Right lobe of liver (tissue), 6 donors: Measurements from ENCODE around the gene AMBRA1. TPM values are rescaled to one million over a fixed set of nuclear protein-coding genes. Genes with fewer than 3 reads are reported as not detected.

Source experiments
- ATAC-seq, 4 donors: fragments of 200-7000 bp; cut with Tn5 transposase; one replicate each; pipeline ENCODE4 v1.9.1; 2020; ENCODE audit warnings: mild to moderate bottlenecking in 4 of 4, moderate library complexity in 4 of 4
- DNase-seq, 3 donors: peaks; one replicate each; pipeline ENCODE4 v3.0.0-alpha.2; 2020
- H3K27ac ChIP-seq, 3 donors: fragments of 200-600 bp; one replicate each; pipeline ENCODE4 v1.8.0; 2022
- H3K27me3 ChIP-seq, 2 donors: fragments of 200-600 bp; one replicate each; pipeline ENCODE4 v1.8.0; 2022
- H3K36me3 ChIP-seq, 4 donors: fragments of 200-600 bp; sonication (generic) in 1 of 4; one replicate each; pipeline versions ENCODE4 v1.5.1 to v1.8.0; 2017 to 2022; ENCODE audit warnings: control low read depth in 1 of 4
- H3K4me1 ChIP-seq, 4 donors: fragments of 200-600 bp; sonication (generic) in 1 of 4; one replicate each; pipeline versions ENCODE4 v1.5.1 to v1.8.0; 2017 to 2022; ENCODE audit warnings: control low read depth in 1 of 4
- H3K4me3 ChIP-seq, 3 donors: fragments of 200-600 bp; one replicate each; pipeline ENCODE4 v1.8.0; 2022
- H3K9me3 ChIP-seq, 4 donors: fragments of 200-600 bp; sonication (generic) in 1 of 4; one replicate each; pipeline versions ENCODE4 v1.5.1 to v1.8.0; 2017 to 2022; ENCODE audit warnings: control low read depth in 1 of 4
- POLR2A ChIP-seq: fragments of 450-650 bp; IDR thresholded peaks from one replicate; pipeline ENCODE4 v1.6.1; 2017; ENCODE audit warnings: antibody characterized with exemption, mild to moderate bottlenecking
- WGBS: methylation state at CpG from one replicate; pipeline ENCODE4 v1.1.6; 2018; ENCODE audit warnings: low coverage, low lambda C conversion rate; ENCODE audit not compliant: insufficient coverage; ENCODE audit errors: missing lambda C conversion rate; 5-methylcytosine and 5-hydroxymethylcytosine counted together
- intact Hi-C, 2 donors: fragments of 100-400 bp; cut with DNase I; formaldehyde crosslinking; loops; one replicate each; pipeline versions ENCODE4 v1.11.2 to v1.14.1; 2022
- total RNA-seq, 6 experiments: library from RNA; depleted of rRNA in 2 of 6; stranded (reverse); fragments of >200 nt in 2 of 6; fragmentation: NEBNext Ultra II Directional in 3 of 6; extraction: Animal tissue kit (Norgen Biotek cat#: 25700) in 3 of 6; gene quantifications; one replicate each; pipeline versions ENCODE4 v1.1.0 to v1.2.4, GENCODE V29; 2016 to 2023
- TF ChIP-seq, protein P1 (sequence below), 4 donors: fragments of 200-600 bp in 3 of 4; fragments of 450-650 bp in 1 of 4; IDR thresholded peaks; one replicate each; pipeline versions ENCODE4 v1.5.1 to v1.8.0; 2016 to 2022; ENCODE audit warnings: antibody characterized with exemption in 4 of 4, mild to moderate bottlenecking in 2 of 4
- donor health status: DM: no; HTN: yes; CAD: no.
- donor health status: DM: no; HTN: no; CAD: no.
- donor health status: DM: no; HTN: no; CAD: no.
- donor health status: DM: no; HTN: yes; CAD: no.
- donor health status: DM: no; HTN: yes; CAD: no.

Gene AMBRA1
- total RNA-seq, 6 experiments from 2014 or later, result 11.0 to 15.7 (median 13.6) TPM

DNA sequence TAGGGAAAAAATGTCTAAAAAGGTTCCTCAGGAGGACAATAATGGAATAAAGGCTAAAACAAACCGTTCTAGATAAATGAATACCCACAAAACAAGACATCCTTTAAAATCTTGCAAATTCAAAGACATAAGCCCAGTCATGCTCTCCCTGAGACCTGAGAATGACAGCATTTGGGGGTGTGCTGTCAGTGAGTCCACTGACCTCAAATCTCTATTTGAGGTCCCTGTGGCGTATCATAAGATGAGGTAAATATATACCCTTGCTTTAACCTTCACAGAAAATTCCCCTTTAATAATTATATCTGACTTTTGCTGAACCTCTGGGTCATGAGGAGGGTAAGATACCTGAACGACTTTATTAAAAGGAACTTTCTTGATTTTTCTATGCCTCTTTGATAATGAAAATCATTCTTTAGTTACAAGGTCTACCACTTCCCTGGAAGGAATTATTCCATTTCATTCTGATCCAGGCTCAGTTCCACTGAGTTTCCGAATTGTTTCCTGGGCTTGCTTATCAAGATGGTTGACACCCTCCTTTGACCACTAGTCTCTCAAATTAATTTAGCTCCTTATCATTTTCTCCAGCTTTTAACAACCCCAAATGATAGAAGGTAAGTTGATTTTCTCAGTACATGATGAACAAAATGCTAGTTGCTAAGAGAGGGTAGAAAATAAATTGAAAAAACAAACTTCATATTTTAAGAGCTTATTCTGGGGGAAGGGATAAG, 148.5 kb downstream of the AMBRA1 start:
- Histone ChIP-seq H3K9me3 (no peaks in the 10 kb centered on the region), H3K27ac (no peak overlapping the region), H3K4me3 (no peak overlapping the region), H3K4me1 (no peaks in the 10 kb centered on the region), H3K36me3 (peaks cover 0 to 9% (median 0%) of the 10 kb centered on the region in 4 donors), H3K27me3 (no peaks in the 10 kb centered on the region)
- intact Hi-C loops, result no loop called here
- DNase-seq (no peak), ATAC-seq (no peak)
- 85% methylated on average over 4 of the region's 4 CpGs for WGBS
- no peak for TF ChIP-seq POLR2A
- TF ChIP-seq, protein P1, sequence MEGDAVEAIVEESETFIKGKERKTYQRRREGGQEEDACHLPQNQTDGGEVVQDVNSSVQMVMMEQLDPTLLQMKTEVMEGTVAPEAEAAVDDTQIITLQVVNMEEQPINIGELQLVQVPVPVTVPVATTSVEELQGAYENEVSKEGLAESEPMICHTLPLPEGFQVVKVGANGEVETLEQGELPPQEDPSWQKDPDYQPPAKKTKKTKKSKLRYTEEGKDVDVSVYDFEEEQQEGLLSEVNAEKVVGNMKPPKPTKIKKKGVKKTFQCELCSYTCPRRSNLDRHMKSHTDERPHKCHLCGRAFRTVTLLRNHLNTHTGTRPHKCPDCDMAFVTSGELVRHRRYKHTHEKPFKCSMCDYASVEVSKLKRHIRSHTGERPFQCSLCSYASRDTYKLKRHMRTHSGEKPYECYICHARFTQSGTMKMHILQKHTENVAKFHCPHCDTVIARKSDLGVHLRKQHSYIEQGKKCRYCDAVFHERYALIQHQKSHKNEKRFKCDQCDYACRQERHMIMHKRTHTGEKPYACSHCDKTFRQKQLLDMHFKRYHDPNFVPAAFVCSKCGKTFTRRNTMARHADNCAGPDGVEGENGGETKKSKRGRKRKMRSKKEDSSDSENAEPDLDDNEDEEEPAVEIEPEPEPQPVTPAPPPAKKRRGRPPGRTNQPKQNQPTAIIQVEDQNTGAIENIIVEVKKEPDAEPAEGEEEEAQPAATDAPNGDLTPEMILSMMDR (IDR thresholded peaks at IDR 0.05), result no peak

DNA sequence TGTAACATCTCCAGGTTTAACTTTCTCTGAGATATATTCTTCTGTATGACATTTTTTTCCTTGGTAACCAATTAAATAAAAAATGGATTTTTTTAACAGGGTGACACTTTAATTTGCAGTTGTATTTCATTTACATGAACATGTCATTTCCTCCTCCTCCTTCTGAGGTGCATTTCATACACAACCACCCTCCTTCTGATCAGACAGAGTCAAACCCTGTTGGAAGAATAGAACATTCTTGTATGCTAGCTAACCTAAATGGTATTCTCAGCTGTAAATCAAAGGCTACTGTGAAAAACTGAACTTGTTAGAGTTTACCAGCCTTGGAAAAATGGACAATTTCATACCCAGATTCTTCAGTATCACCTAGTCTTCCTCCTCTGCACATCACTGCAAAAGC, 149.5 kb downstream of the AMBRA1 start:
- intact Hi-C loops, result no loop called here
- H3K4me3 ChIP-seq, result no peak overlapping the region
- H3K9me3 ChIP-seq, result no peaks in the 10 kb centered on the region
- TF ChIP-seq, protein P1 (IDR thresholded peaks at IDR 0.05), result no peak
- no peak for TF ChIP-seq POLR2A
- ATAC-seq (no peak), DNase-seq (no peak)
- H3K27ac ChIP-seq, result no peak overlapping the region
- peaks cover 0 to 9% (median 0%) of the 10 kb centered on the region in 4 donors for H3K36me3 ChIP-seq
- H3K27me3 ChIP-seq, result no peaks in the 10 kb centered on the region
- H3K4me1 ChIP-seq, result no peaks in the 10 kb centered on the region

DNA sequence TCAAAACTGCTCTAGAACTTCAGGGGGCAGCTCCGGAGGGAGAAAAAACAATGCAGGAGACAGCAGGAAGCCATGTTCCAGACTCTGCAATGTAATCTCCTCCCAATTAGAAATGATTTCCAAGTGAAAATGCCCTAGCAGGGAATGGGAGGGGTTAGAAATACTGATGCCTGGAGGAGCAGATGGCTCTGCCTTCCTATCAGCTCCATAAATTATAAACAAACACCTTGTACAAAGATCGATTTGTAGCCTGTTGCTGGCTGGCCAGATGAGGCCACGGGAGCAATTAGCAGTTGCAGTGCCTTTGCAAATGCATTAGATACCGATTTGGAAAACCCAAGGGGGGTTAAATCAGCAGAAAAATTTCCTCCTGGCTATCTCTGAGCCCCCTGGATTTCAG, 155.6 kb downstream of the AMBRA1 start:
- Histone ChIP-seq H3K4me3 (no peak overlapping the region), H3K9me3 (no peaks in the 10 kb centered on the region), H3K27me3 (no peaks in the 10 kb centered on the region), H3K36me3 (peaks cover 0 to 18% (median 6%) of the 10 kb centered on the region in 4 donors), H3K4me1 (no peaks in the 10 kb centered on the region), H3K27ac (no peak overlapping the region)
- ATAC-seq (no peak), DNase-seq (no peak)
- intact Hi-C loops, result no loop called here
- WGBS, result 59% methylated on average over 3 of the region's 4 CpGs
- TF ChIP-seq, protein P1 (IDR thresholded peaks at IDR 0.05), result no peak
- no peak for TF ChIP-seq POLR2A

DNA sequence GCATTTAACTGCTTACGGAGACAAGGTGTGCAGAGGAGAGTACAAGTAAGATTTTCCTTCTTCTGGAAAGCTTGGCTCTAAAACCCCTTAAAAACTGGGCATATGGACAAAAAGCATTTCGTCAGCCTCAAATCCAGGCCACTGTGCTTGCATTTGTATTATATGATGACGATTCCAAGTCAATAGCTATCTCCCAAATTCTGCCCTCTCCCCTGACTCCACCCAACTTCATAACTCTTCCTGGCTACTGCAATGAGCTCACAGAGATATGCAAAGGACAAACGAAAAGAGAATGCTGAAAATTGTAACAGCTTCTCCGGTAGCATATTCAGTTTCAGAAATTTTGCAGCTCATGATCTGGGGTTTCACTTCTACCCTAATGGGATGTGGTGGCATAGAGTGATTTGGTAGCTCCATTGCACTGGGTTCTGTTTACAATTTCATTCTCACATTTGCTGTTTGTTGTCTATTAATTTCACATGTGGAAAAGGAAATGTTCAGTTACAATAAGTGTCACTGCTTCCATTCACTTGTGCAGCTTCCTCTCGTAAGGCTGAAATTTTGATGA, 156.6 kb downstream of the AMBRA1 start:
- intact Hi-C loops, result no loop called here
- Histone ChIP-seq H3K4me1 (no peaks in the 10 kb centered on the region), H3K27ac (no peak overlapping the region), H3K9me3 (no peaks in the 10 kb centered on the region), H3K36me3 (peaks cover 0 to 19% (median 9%) of the 10 kb centered on the region in 4 donors), H3K27me3 (no peaks in the 10 kb centered on the region), H3K4me3 (no peak overlapping the region)
- ATAC-seq (no peak), DNase-seq (no peak)
- 79% methylated on average over 6 of the region's 6 CpGs for WGBS
- TF ChIP-seq POLR2A, result no peak

DNA sequence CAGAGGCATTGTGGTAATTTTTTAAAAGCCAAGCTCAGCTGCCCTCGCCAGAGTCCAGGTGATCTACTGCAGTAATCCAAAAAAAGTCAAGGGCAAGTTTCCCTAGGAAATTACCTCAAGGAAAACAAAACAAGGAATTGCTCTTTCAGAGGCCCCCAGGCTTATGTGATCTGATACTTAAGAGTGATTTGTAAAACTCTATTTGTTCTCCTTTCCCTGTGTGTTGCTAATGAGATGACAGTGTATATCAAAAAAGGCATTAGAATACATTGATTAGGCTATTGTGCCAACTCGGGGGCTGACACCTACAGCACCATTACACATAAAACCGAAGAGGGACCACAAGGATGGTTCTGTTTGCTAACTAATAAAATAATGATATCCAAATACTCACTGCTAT, 157.7 kb downstream of the AMBRA1 start:
- Histone ChIP-seq H3K9me3 (no peaks in the 10 kb centered on the region), H3K27ac (no peak overlapping the region), H3K27me3 (no peaks in the 10 kb centered on the region), H3K4me1 (no peaks in the 10 kb centered on the region), H3K36me3 (peaks cover 0 to 25% (median 11%) of the 10 kb centered on the region in 4 donors), H3K4me3 (no peak overlapping the region)
- DNase-seq, result no peak
- no peak for ATAC-seq
- intact Hi-C loops, result no loop called here
- no peak for TF ChIP-seq POLR2A
- TF ChIP-seq, protein P1 (IDR thresholded peaks at IDR 0.05), result no peak
- 94% methylated on average over 3 of the region's 3 CpGs for WGBS
